ENCODE data around the gene C9orf72. TPM values are rescaled to one million over a fixed set of nuclear protein-coding genes. Genes with fewer than 3 reads are reported as not detected.

C9orf72 gene
- total and polyA plus RNA-seq, 2 of the 13 experiments (the other 11 are each of a cell fraction or from before 2014, with no cell fraction given), result 3.1 to 5.9 TPM

GRCh38 chr9:27573634-27574590 is 631 bp upstream of the C9orf72 start (continued):
- TF ChIP-seq AFF4 (CRISPR knock-in tag; IDR thresholded peaks at IDR 0.05) (no peak), PITX1 (CRISPR knock-in tag; IDR thresholded peaks at IDR 0.05) (0 out of 2 replicates have a peak, but pooled peaks have one; percentile 32), CHD2 (IDR thresholded peaks at IDR 0.05; ENCODE audit: low read depth, low read length) (peak; percentile 54; the same call in 1 of the 2 replicates), ATF2 (CRISPR knock-in tag; IDR thresholded peaks at IDR 0.05) (peak; percentile 87), ATF5 (CRISPR knock-in tag; IDR thresholded peaks at IDR 0.05; ENCODE audit: low read depth) (no peak), SIN3A (IDR thresholded peaks at IDR 0.05; ENCODE audit: borderline replicate concordance, low read depth, low read length) (0 out of 2 replicates have a peak, but pooled peaks have one; percentile 31), ZFP41 (CRISPR knock-in tag; IDR thresholded peaks at IDR 0.05; ENCODE audit: borderline replicate concordance) (no peak), ZNF629 (CRISPR knock-in tag; conservative IDR thresholded peaks at IDR 0.05) (0 out of 2 replicates have a peak, but pooled peaks have one; percentile 20), NFIB (CRISPR knock-in tag; IDR thresholded peaks at IDR 0.05; ENCODE audit: borderline replicate concordance) (no peak), FOSL2 (CRISPR knock-in tag; IDR thresholded peaks at IDR 0.05) (peak; percentile 59), CEBPB (IDR thresholded peaks at IDR 0.05; ENCODE audit: borderline replicate concordance, low read depth, low read length) (peak; percentile 20; the same call in 1 of the 2 replicates), LCORL (IDR thresholded peaks at IDR 0.05) (no peak), LCORL (CRISPR knock-in tag; IDR thresholded peaks at IDR 0.05) (no peak), NCOA1 (CRISPR knock-in tag; IDR thresholded peaks at IDR 0.05) (no peak), ZNF251 (CRISPR knock-in tag; IDR thresholded peaks at IDR 0.05) (no peak), ZNF142 (CRISPR knock-in tag; IDR thresholded peaks at IDR 0.05) (peak; percentile 45; the same call in 1 of the 2 replicates), KMT2B (CRISPR knock-in tag; IDR thresholded peaks at IDR 0.05) (peak; percentile 68)

Data from HepG2 (cell line).